ENCODE results near the gene HIF3A.
"Not testable (repeated sequence)": the region's sequence is repeated elsewhere in the genome, so short reads cannot be mapped to it uniquely, and the experiment has no call there.

HIF3A gene

GRCh38 chr19:46373491-46374359, 76.9 kb downstream of the HIF3A start:
- TF ChIP-seq CTCF (IDR thresholded peaks at IDR 0.05; ENCODE audit: extremely low read depth, missing control alignments) = no peak
- DNase-seq (ENCODE audit: low spot score) = no peak

GRCh38 chr19:46374536-46375475, 78.0 kb downstream of the HIF3A start:
- no peak for DNase-seq (ENCODE audit: low spot score)
- no peak for TF ChIP-seq CTCF (IDR thresholded peaks at IDR 0.05; ENCODE audit: extremely low read depth, missing control alignments)

GRCh38 chr19:46375476-46376067, 78.7 kb downstream of the HIF3A start:
- not testable (repeated sequence) for DNase-seq (ENCODE audit: low spot score)

- no peak for DNase-seq (ENCODE audit: low spot score)
- TF ChIP-seq CTCF (IDR thresholded peaks at IDR 0.05; ENCODE audit: extremely low read depth, missing control alignments) = no peak
Observed at GRCh38 chr19:46376241-46377153, 79.7 kb downstream of the HIF3A start.

- TF ChIP-seq CTCF (IDR thresholded peaks at IDR 0.05; ENCODE audit: extremely low read depth, missing control alignments) = no peak
- no peak for DNase-seq (ENCODE audit: low spot score)
Observed at GRCh38 chr19:46378268-46378667, 81.4 kb downstream of the HIF3A start.

GRCh38 chr19:46380690-46381089, 83.8 kb downstream of the HIF3A start:
- no peak for TF ChIP-seq CTCF (IDR thresholded peaks at IDR 0.05; ENCODE audit: extremely low read depth, missing control alignments)
- no peak for DNase-seq (ENCODE audit: low spot score)

- DNase-seq (ENCODE audit: low spot score) = no peak
- no peak for TF ChIP-seq CTCF (IDR thresholded peaks at IDR 0.05; ENCODE audit: extremely low read depth, missing control alignments)
Observed at GRCh38 chr19:46381346-46381745, 84.5 kb downstream of the HIF3A start.

Data from GM20000 (cell line).